Measurements from ENCODE around the gene CD82.

Gene CD82

GRCh38 chr11:44627165-44627789, 61.8 kb downstream of the CD82 start:
- DNase-seq, result no peak
- no peak overlapping the region for H3K4me3 ChIP-seq (ENCODE audit: low read depth, low read length)
- H3K14ac ChIP-seq (ENCODE audit: low read length), result no peak overlapping the region
- H3K9me3 ChIP-seq (ENCODE audit: insufficient read depth, low read depth, low read length), result peaks cover 5% of the 10 kb centered on the region
- H3K36me3 ChIP-seq (ENCODE audit: control insufficient read depth in 1 of 2, insufficient read depth in 2 of 2, low read length in 2 of 2), result no peaks in the 10 kb centered on the region
- no peak overlapping the region for H3K27ac ChIP-seq (ENCODE audit: low read depth, low read length)
- no peaks in the 10 kb centered on the region for H3K27me3 ChIP-seq (ENCODE audit: insufficient read depth, low read length)
- peaks cover 0 to 2% of the 10 kb centered on the region in 2 experiments for H3K4me1 ChIP-seq (ENCODE audit: control insufficient read depth in 1 of 2, insufficient read depth in 2 of 2, low read length in 2 of 2)
- no peak overlapping the region for H4K8ac ChIP-seq (ENCODE audit: low read depth, low read length)
- no peak overlapping the region for H4K91ac ChIP-seq (ENCODE audit: low read depth, low read length)
- no peak overlapping the region for H2BK5ac ChIP-seq (ENCODE audit: low read depth, low read length, poor library complexity)
- no peak overlapping the region for H3K18ac ChIP-seq (ENCODE audit: low read length)
- H3K4me2 ChIP-seq (ENCODE audit: low read length), result no peak overlapping the region
- no peak overlapping the region for H3K4ac ChIP-seq (ENCODE audit: low read depth, low read length)
- no peak overlapping the region for H3K23ac ChIP-seq (ENCODE audit: low read length)
- no peak overlapping the region for H3K9ac ChIP-seq (ENCODE audit: low read length)
- H2BK120ac ChIP-seq (ENCODE audit: insufficient read depth, low read length, poor library complexity), result no peak overlapping the region
- no peak overlapping the region for H2AFZ ChIP-seq (ENCODE audit: insufficient read depth, low read length, poor library complexity)
- no peak overlapping the region for H4K12ac ChIP-seq (ENCODE audit: low read depth, low read length)
- H3K79me2 ChIP-seq (ENCODE audit: control insufficient read depth, insufficient read depth, low read length, poor library complexity), result no peaks in the 10 kb centered on the region
- no CpG with 5 or more reads among the region's 4 CpGs for WGBS (ENCODE audit: extremely low coverage, insufficient coverage, insufficient read length)
- no peak overlapping the region for H2AK5ac ChIP-seq (ENCODE audit: low read length)
- no peaks in the 10 kb centered on the region for H3K79me1 ChIP-seq (ENCODE audit: low read length)
- no peak overlapping the region for H2BK12ac ChIP-seq (ENCODE audit: low read length)

GRCh38 chr11:44627911-44628729, 62.7 kb downstream of the CD82 start:
- H3K36me3 ChIP-seq (ENCODE audit: control insufficient read depth in 1 of 2, insufficient read depth in 2 of 2, low read length in 2 of 2), result no peaks in the 10 kb centered on the region
- no peak overlapping the region for H2BK5ac ChIP-seq (ENCODE audit: low read depth, low read length, poor library complexity)
- whole genome bisulfite sequencing (ENCODE audit: extremely low coverage, insufficient coverage, insufficient read length), result no CpG with 5 or more reads among the region's 9 CpGs
- no peaks in the 10 kb centered on the region for H3K27me3 ChIP-seq (ENCODE audit: insufficient read depth, low read length)
- no peak overlapping the region for H4K8ac ChIP-seq (ENCODE audit: low read depth, low read length)
- H3K4ac ChIP-seq (ENCODE audit: low read depth, low read length), result no peak overlapping the region
- H3K79me2 ChIP-seq (ENCODE audit: control insufficient read depth, insufficient read depth, low read length, poor library complexity), result no peaks in the 10 kb centered on the region
- H3K4me1 ChIP-seq (ENCODE audit: control insufficient read depth in 1 of 2, insufficient read depth in 2 of 2, low read length in 2 of 2), result peaks cover 0 to 2% of the 10 kb centered on the region in 2 experiments
- no peak overlapping the region for H3K18ac ChIP-seq (ENCODE audit: low read length)
- H3K79me1 ChIP-seq (ENCODE audit: low read length), result no peaks in the 10 kb centered on the region
- H3K9me3 ChIP-seq (ENCODE audit: insufficient read depth, low read depth, low read length), result peaks cover 5% of the 10 kb centered on the region
- H3K27ac ChIP-seq (ENCODE audit: low read depth, low read length), result no peak overlapping the region
- no peak overlapping the region for H2BK120ac ChIP-seq (ENCODE audit: insufficient read depth, low read length, poor library complexity)
- no peak overlapping the region for H2AK5ac ChIP-seq (ENCODE audit: low read length)
- H3K23ac ChIP-seq (ENCODE audit: low read length), result no peak overlapping the region
- no peak overlapping the region for H2BK12ac ChIP-seq (ENCODE audit: low read length)
- H3K4me3 ChIP-seq (ENCODE audit: low read depth, low read length), result no peak overlapping the region
- H3K9ac ChIP-seq (ENCODE audit: low read length), result no peak overlapping the region
- no peak overlapping the region for H3K4me2 ChIP-seq (ENCODE audit: low read length)
- no peak overlapping the region for H2AFZ ChIP-seq (ENCODE audit: insufficient read depth, low read length, poor library complexity)
- DNase-seq, result no peak
- no peak overlapping the region for H4K91ac ChIP-seq (ENCODE audit: low read depth, low read length)
- no peak overlapping the region for H4K12ac ChIP-seq (ENCODE audit: low read depth, low read length)
- no peak overlapping the region for H3K14ac ChIP-seq (ENCODE audit: low read length)

- DNase-seq, result no peak
- peaks cover 0 to 2% of the 10 kb centered on the region in 2 experiments for H3K4me1 ChIP-seq (ENCODE audit: control insufficient read depth in 1 of 2, insufficient read depth in 2 of 2, low read length in 2 of 2)
- no peak overlapping the region for H3K27ac ChIP-seq (ENCODE audit: low read depth, low read length)
- H3K4ac ChIP-seq (ENCODE audit: low read depth, low read length), result no peak overlapping the region
- H4K8ac ChIP-seq (ENCODE audit: low read depth, low read length), result no peak overlapping the region
- no peaks in the 10 kb centered on the region for H3K36me3 ChIP-seq (ENCODE audit: control insufficient read depth in 1 of 2, insufficient read depth in 2 of 2, low read length in 2 of 2)
- no peak overlapping the region for H2BK5ac ChIP-seq (ENCODE audit: low read depth, low read length, poor library complexity)
- no peak overlapping the region for H3K23ac ChIP-seq (ENCODE audit: low read length)
- H3K27me3 ChIP-seq (ENCODE audit: insufficient read depth, low read length), result no peaks in the 10 kb centered on the region
- H4K12ac ChIP-seq (ENCODE audit: low read depth, low read length), result no peak overlapping the region
- no peaks in the 10 kb centered on the region for H3K79me1 ChIP-seq (ENCODE audit: low read length)
- no peak overlapping the region for H4K91ac ChIP-seq (ENCODE audit: low read depth, low read length)
- H3K79me2 ChIP-seq (ENCODE audit: control insufficient read depth, insufficient read depth, low read length, poor library complexity), result no peaks in the 10 kb centered on the region
- H2AFZ ChIP-seq (ENCODE audit: insufficient read depth, low read length, poor library complexity), result no peak overlapping the region
- peaks cover 5% of the 10 kb centered on the region for H3K9me3 ChIP-seq (ENCODE audit: insufficient read depth, low read depth, low read length)
- H3K4me2 ChIP-seq (ENCODE audit: low read length), result no peak overlapping the region
- H2BK120ac ChIP-seq (ENCODE audit: insufficient read depth, low read length, poor library complexity), result no peak overlapping the region
- H3K4me3 ChIP-seq (ENCODE audit: low read depth, low read length), result no peak overlapping the region
- H3K9ac ChIP-seq (ENCODE audit: low read length), result no peak overlapping the region
- no peak overlapping the region for H3K18ac ChIP-seq (ENCODE audit: low read length)
- no peak overlapping the region for H3K14ac ChIP-seq (ENCODE audit: low read length)
- no CpG with 5 or more reads among the region's 14 CpGs for WGBS (ENCODE audit: extremely low coverage, insufficient coverage, insufficient read length)
- H2BK12ac ChIP-seq (ENCODE audit: low read length), result no peak overlapping the region
- H2AK5ac ChIP-seq (ENCODE audit: low read length), result no peak overlapping the region
Observed at GRCh38 chr11:44628730-44629700, 63.6 kb downstream of the CD82 start.

- WGBS (ENCODE audit: extremely low coverage, insufficient coverage, insufficient read length), result no CpG with 5 or more reads among the region's 8 CpGs
- Histone ChIP-seq H3K9me3 (ENCODE audit: insufficient read depth, low read depth, low read length) (peaks cover 5% of the 10 kb centered on the region), H3K4me1 (ENCODE audit: control insufficient read depth in 1 of 2, insufficient read depth in 2 of 2, low read length in 2 of 2) (peaks cover 3 to 6% of the 10 kb centered on the region in 2 experiments)
Observed at GRCh38 chr11:44629732-44630345, 64.4 kb downstream of the CD82 start.

More at GRCh38 chr11:44629732-44630345, 64.4 kb downstream of the CD82 start:
- H2AFZ ChIP-seq (ENCODE audit: insufficient read depth, low read length, poor library complexity), result no peak overlapping the region
- no peak overlapping the region for H3K4me3 ChIP-seq (ENCODE audit: low read depth, low read length)
- H4K12ac ChIP-seq (ENCODE audit: low read depth, low read length), result no peak overlapping the region
- no peak overlapping the region for H3K9ac ChIP-seq (ENCODE audit: low read length)
- no peak overlapping the region for H2BK120ac ChIP-seq (ENCODE audit: insufficient read depth, low read length, poor library complexity)
- no peaks in the 10 kb centered on the region for H3K79me2 ChIP-seq (ENCODE audit: control insufficient read depth, insufficient read depth, low read length, poor library complexity)
- H2BK12ac ChIP-seq (ENCODE audit: low read length), result no peak overlapping the region
- H3K18ac ChIP-seq (ENCODE audit: low read length), result no peak overlapping the region
- no peak overlapping the region for H3K23ac ChIP-seq (ENCODE audit: low read length)
- no peak overlapping the region for H2BK5ac ChIP-seq (ENCODE audit: low read depth, low read length, poor library complexity)
- H3K27ac ChIP-seq (ENCODE audit: low read depth, low read length), result no peak overlapping the region
- no peaks in the 10 kb centered on the region for H3K79me1 ChIP-seq (ENCODE audit: low read length)
- H4K8ac ChIP-seq (ENCODE audit: low read depth, low read length), result no peak overlapping the region
- no peak overlapping the region for H3K4me2 ChIP-seq (ENCODE audit: low read length)
- DNase-seq, result no peak
- H3K4ac ChIP-seq (ENCODE audit: low read depth, low read length), result no peak overlapping the region
- no peak overlapping the region for H3K14ac ChIP-seq (ENCODE audit: low read length)
- H4K91ac ChIP-seq (ENCODE audit: low read depth, low read length), result no peak overlapping the region
- H2AK5ac ChIP-seq (ENCODE audit: low read length), result no peak overlapping the region
- no peaks in the 10 kb centered on the region for H3K36me3 ChIP-seq (ENCODE audit: control insufficient read depth in 1 of 2, insufficient read depth in 2 of 2, low read length in 2 of 2)
- H3K27me3 ChIP-seq (ENCODE audit: insufficient read depth, low read length), result no peaks in the 10 kb centered on the region
